Measurements from ENCODE around the gene PRSS38. TPM values are rescaled to one million over a fixed set of nuclear protein-coding genes. Genes with fewer than 3 reads are reported as not detected.
A peak's percentile ranks its signal among the peaks of the same experiment; 100 is the strongest.

PRSS38 gene
- total and polyA plus RNA-seq, 12 donors: not detected

- DNase-seq: no peak
Observed at GRCh38 chr1:227776331-227776771, 39.1 kb upstream of the PRSS38 start.

GRCh38 chr1:227777156-227777555, 38.3 kb upstream of the PRSS38 start:
- no peak overlapping the region for H3K4me3 ChIP-seq
- peaks cover 0 to 15% (median 8%) of the 10 kb centered on the region in 9 donors for H3K4me1 ChIP-seq
- H3K36me3 ChIP-seq: peaks cover 0 to 47% (median 0%) of the 10 kb centered on the region in 9 donors
- no peaks in the 10 kb centered on the region for H3K9me3 ChIP-seq
- ATAC-seq (no peak), DNase-seq (no peak)
- no peaks in the 10 kb centered on the region for H3K27me3 ChIP-seq
- WGBS, 2 donors: 93 to 94% methylated on average over 11 of the region's 11 CpGs
- no peak overlapping the region for H3K27ac ChIP-seq
- TF ChIP-seq, protein P1, sequence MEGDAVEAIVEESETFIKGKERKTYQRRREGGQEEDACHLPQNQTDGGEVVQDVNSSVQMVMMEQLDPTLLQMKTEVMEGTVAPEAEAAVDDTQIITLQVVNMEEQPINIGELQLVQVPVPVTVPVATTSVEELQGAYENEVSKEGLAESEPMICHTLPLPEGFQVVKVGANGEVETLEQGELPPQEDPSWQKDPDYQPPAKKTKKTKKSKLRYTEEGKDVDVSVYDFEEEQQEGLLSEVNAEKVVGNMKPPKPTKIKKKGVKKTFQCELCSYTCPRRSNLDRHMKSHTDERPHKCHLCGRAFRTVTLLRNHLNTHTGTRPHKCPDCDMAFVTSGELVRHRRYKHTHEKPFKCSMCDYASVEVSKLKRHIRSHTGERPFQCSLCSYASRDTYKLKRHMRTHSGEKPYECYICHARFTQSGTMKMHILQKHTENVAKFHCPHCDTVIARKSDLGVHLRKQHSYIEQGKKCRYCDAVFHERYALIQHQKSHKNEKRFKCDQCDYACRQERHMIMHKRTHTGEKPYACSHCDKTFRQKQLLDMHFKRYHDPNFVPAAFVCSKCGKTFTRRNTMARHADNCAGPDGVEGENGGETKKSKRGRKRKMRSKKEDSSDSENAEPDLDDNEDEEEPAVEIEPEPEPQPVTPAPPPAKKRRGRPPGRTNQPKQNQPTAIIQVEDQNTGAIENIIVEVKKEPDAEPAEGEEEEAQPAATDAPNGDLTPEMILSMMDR (IDR thresholded peaks at IDR 0.05): no peak
- intact Hi-C loops (cut with DNase I): loop anchor here in 1 of 10 donors (5.0 kb wide), 1 partner anchor 170 kb away; the partner anchor contains the start of gene WNT9A

More at GRCh38 chr1:227776331-227776771, 39.1 kb upstream of the PRSS38 start:
- ATAC-seq: no peak
- H3K36me3 ChIP-seq: peaks cover 0 to 45% (median 0%) of the 10 kb centered on the region in 9 donors
- intact Hi-C loops (cut with DNase I): loop anchor here in 1 of 10 donors (5.0 kb wide), 1 partner anchor 171 kb away; the partner anchor contains the start of gene WNT9A
- no peaks in the 10 kb centered on the region for H3K9me3 ChIP-seq
- no peak overlapping the region for H3K4me3 ChIP-seq
- H3K27ac ChIP-seq: no peak overlapping the region
- no peaks in the 10 kb centered on the region for H3K27me3 ChIP-seq
- TF ChIP-seq, protein P1 (IDR thresholded peaks at IDR 0.05): no peak
- WGBS, 2 donors: 87 to 89% methylated on average over 7 of the region's 7 CpGs
- H3K4me1 ChIP-seq: peaks cover 0 to 15% (median 8%) of the 10 kb centered on the region in 9 donors

- 96 to 97% methylated on average over 4 of the region's 4 CpGs for WGBS, 2 donors
- DNase-seq (no peak), ATAC-seq (no peak)
- Histone ChIP-seq H3K9me3 (no peaks in the 10 kb centered on the region), H3K27me3 (no peaks in the 10 kb centered on the region), H3K27ac (no peak overlapping the region), H3K4me3 (no peak overlapping the region), H3K36me3 (peaks cover 0 to 48% (median 0%) of the 10 kb centered on the region in 9 donors), H3K4me1 (peaks cover 0 to 15% (median 8%) of the 10 kb centered on the region in 9 donors)
- TF ChIP-seq, protein P1 (IDR thresholded peaks at IDR 0.05): no peak
- intact Hi-C loops (cut with DNase I): loop anchor here in 1 of 10 donors (5.0 kb wide), 1 partner anchor 170 kb away; the partner anchor contains the start of gene WNT9A
Observed at GRCh38 chr1:227777646-227778045, 37.8 kb upstream of the PRSS38 start.

- intact Hi-C loops (cut with DNase I): loop anchor here in 1 of 10 donors (5.0 kb wide), 1 partner anchor 169 kb away; the partner anchor contains the start of gene WNT9A
- WGBS, 2 donors: 85 to 92% methylated on average over 8 of the region's 8 CpGs
- DNase-seq (no peak), ATAC-seq (peak in 1 of 8 donors; percentile 33)
- Histone ChIP-seq H3K36me3 (peaks cover 0 to 48% (median 0%) of the 10 kb centered on the region in 9 donors), H3K27me3 (no peaks in the 10 kb centered on the region), H3K9me3 (no peaks in the 10 kb centered on the region), H3K27ac (no peak overlapping the region), H3K4me1 (peaks cover 0 to 15% (median 8%) of the 10 kb centered on the region in 9 donors), H3K4me3 (no peak overlapping the region)
- TF ChIP-seq, protein P1 (IDR thresholded peaks at IDR 0.05): no peak
Observed at GRCh38 chr1:227778401-227778947, 37.0 kb upstream of the PRSS38 start.

Data from heart right ventricle (tissue), 16 donors.